Ishikawa (cell line): ENCODE data around the gene PRKACG.

Experiments used
- CEBPB ChIP-seq: IDR thresholded peaks from 2 replicates; pipeline ENCODE4 v1.6.1; 2012
- CREB1 ChIP-seq: IDR thresholded peaks from 2 replicates; pipeline ENCODE4 v1.6.1; 2012; ENCODE audit warnings: low read depth
- EGR1 ChIP-seq: IDR thresholded peaks from 2 replicates; pipeline ENCODE4 v1.6.1; 2012
- EP300 ChIP-seq: IDR thresholded peaks from 2 replicates; pipeline ENCODE4 v1.6.1; 2012; ENCODE audit warnings: borderline replicate concordance
- FOXM1 ChIP-seq: IDR thresholded peaks from 2 replicates; pipeline ENCODE4 v1.6.1; 2012; ENCODE audit warnings: low read depth, borderline replicate concordance
- NFIC ChIP-seq: IDR thresholded peaks from 2 replicates; pipeline ENCODE4 v1.6.1; 2012
- RAD21 ChIP-seq: IDR thresholded peaks from 2 replicates; pipeline ENCODE4 v1.6.1; 2012; ENCODE audit warnings: low read depth
- TAF1 ChIP-seq: IDR thresholded peaks from 2 replicates; pipeline ENCODE4 v1.6.1; 2012; ENCODE audit warnings: low read depth, mild to moderate bottlenecking
- TCF12 ChIP-seq: IDR thresholded peaks from 2 replicates; pipeline ENCODE4 v1.6.1; 2012; ENCODE audit warnings: low read depth
- TEAD4 ChIP-seq: IDR thresholded peaks from 2 replicates; pipeline ENCODE4 v1.6.1; 2012
- YY1 ChIP-seq: IDR thresholded peaks from 2 replicates; pipeline ENCODE4 v1.6.1; 2012; ENCODE audit warnings: low read depth
- ZBTB7A ChIP-seq: IDR thresholded peaks from 2 replicates; pipeline ENCODE4 v1.6.1; 2012; ENCODE audit warnings: low read depth
- TF ChIP-seq, protein P1 (sequence below): IDR thresholded peaks from 2 replicates; pipeline ENCODE4 v1.6.1; 2012
- TF ChIP-seq, protein P2 (sequence below): IDR thresholded peaks from 2 replicates; pipeline ENCODE4 v1.6.1; 2012
- TF ChIP-seq, protein P3 (sequence below): IDR thresholded peaks from 2 replicates; pipeline ENCODE4 v1.6.1; 2012; ENCODE audit warnings: low read depth, mild to moderate bottlenecking

Gene PRKACG

GRCh38 chr9:68967800-68968199, 46.1 kb downstream of the PRKACG start:
- TF ChIP-seq YY1 (no peak), RAD21 (no peak), EP300 (no peak), ZBTB7A (no peak), CEBPB (no peak), NFIC (no peak), EGR1 (no peak), FOXM1 (no peak), TCF12 (no peak), CREB1 (no peak)
- TF ChIP-seq, protein P1, sequence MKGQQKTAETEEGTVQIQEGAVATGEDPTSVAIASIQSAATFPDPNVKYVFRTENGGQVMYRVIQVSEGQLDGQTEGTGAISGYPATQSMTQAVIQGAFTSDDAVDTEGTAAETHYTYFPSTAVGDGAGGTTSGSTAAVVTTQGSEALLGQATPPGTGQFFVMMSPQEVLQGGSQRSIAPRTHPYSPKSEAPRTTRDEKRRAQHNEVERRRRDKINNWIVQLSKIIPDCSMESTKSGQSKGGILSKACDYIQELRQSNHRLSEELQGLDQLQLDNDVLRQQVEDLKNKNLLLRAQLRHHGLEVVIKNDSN: no peak

GRCh38 chr9:68966496-68966944, 47.4 kb downstream of the PRKACG start:
- TF ChIP-seq TEAD4 (no peak), EGR1 (no peak), TAF1 (no peak), TCF12 (no peak), NFIC (no peak), CREB1 (no peak), EP300 (no peak), FOXM1 (no peak), YY1 (no peak), RAD21 (no peak), ZBTB7A (no peak), CEBPB (no peak)
- TF ChIP-seq, protein P1: no peak
- TF ChIP-seq, protein P2, sequence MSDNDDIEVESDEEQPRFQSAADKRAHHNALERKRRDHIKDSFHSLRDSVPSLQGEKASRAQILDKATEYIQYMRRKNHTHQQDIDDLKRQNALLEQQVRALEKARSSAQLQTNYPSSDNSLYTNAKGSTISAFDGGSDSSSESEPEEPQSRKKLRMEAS: no peak

- no peak for TF ChIP-seq YY1
- no peak for TF ChIP-seq FOXM1
- TF ChIP-seq NFIC: no peak
- TF ChIP-seq TEAD4: no peak
- no peak for TF ChIP-seq TAF1
- no peak for TF ChIP-seq CEBPB
- TF ChIP-seq EGR1: no peak
- TF ChIP-seq EP300: no peak
Observed at GRCh38 chr9:68964765-68965164, 49.1 kb downstream of the PRKACG start.

DNA sequence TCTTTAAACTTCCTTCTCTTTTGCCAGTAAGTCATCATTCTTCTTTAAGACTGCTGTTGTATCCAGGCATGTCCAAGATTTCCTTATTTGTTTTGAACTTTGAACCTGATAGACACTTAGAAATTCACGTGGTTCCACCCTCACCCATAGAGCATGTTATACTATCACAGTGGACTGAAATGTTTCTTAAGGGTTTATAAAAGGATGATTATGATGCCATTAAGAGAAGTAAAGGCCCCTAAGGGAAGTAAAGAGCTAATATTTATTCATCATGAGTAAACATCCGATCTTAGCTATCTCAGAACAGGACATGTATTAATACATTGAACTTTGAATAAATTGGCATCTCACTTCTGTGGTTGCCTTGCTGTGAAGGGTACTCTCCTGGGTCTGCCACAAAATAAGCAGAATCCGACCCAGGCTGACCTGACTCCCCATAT, 49.8 kb downstream of the PRKACG start:
- TF ChIP-seq EGR1 (no peak), ZBTB7A (no peak)

GRCh38 chr9:68963416-68963815, 50.5 kb downstream of the PRKACG start:
- TF ChIP-seq FOXM1: no peak
- TF ChIP-seq TEAD4: no peak
- no peak for TF ChIP-seq NFIC
- TF ChIP-seq RAD21: no peak
- no peak for TF ChIP-seq EP300
- TF ChIP-seq, protein P1: no peak
- no peak for TF ChIP-seq YY1
- no peak for TF ChIP-seq TAF1
- TF ChIP-seq, protein P3, sequence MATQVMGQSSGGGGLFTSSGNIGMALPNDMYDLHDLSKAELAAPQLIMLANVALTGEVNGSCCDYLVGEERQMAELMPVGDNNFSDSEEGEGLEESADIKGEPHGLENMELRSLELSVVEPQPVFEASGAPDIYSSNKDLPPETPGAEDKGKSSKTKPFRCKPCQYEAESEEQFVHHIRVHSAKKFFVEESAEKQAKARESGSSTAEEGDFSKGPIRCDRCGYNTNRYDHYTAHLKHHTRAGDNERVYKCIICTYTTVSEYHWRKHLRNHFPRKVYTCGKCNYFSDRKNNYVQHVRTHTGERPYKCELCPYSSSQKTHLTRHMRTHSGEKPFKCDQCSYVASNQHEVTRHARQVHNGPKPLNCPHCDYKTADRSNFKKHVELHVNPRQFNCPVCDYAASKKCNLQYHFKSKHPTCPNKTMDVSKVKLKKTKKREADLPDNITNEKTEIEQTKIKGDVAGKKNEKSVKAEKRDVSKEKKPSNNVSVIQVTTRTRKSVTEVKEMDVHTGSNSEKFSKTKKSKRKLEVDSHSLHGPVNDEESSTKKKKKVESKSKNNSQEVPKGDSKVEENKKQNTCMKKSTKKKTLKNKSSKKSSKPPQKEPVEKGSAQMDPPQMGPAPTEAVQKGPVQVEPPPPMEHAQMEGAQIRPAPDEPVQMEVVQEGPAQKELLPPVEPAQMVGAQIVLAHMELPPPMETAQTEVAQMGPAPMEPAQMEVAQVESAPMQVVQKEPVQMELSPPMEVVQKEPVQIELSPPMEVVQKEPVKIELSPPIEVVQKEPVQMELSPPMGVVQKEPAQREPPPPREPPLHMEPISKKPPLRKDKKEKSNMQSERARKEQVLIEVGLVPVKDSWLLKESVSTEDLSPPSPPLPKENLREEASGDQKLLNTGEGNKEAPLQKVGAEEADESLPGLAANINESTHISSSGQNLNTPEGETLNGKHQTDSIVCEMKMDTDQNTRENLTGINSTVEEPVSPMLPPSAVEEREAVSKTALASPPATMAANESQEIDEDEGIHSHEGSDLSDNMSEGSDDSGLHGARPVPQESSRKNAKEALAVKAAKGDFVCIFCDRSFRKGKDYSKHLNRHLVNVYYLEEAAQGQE: no peak
- TF ChIP-seq, protein P2: no peak
- TF ChIP-seq CREB1: no peak
- TF ChIP-seq CEBPB: no peak
- no peak for TF ChIP-seq ZBTB7A
- no peak for TF ChIP-seq TCF12
- no peak for TF ChIP-seq EGR1
